Activated CD8-positive, alpha-beta memory T cell treated with anti-CD3 and anti-CD28 coated beads, Interleukin-2, amount 50 U/mL, for 1 hour (primary cell): ENCODE measurements around the gene FRMD1.

Experiments
- DNase-seq: peaks from one replicate; pipeline ENCODE4 v3.0.0-alpha.2; 2020; ENCODE audit errors: extremely low read depth

FRMD1 gene

DNA sequence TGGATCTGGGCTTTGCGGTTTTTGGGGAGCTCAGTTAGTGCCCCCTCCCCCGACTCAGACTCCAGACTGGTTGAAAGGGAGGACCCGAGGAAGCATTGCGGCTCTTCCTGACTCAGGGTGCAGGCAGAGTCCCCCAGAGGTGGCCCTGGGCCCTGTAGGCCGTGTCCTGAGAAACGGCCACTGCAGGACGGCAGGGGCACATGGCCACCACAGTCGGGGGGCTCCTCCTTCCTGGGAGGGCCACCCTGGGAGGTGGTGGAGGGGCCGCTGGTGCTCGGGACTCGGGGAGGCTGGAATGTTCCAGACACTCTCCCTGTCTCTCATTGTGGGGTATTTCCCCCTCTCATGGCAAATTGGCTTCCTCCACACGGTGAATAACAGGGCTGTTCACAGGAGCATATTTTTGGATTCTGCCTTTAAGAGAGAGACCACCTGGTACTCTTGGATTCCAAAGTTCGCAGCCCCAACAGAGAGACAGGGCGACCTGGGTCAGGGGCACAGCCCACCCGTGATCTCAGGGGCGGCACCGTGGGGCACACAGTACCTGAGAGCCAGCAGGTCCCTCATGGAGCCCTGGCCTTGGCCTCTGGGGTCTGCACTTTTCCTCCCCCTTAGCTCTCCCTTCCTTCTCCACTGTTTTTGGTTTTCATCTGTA, 35.7 kb downstream of the FRMD1 start:
- DNase-seq = no peak

DNA sequence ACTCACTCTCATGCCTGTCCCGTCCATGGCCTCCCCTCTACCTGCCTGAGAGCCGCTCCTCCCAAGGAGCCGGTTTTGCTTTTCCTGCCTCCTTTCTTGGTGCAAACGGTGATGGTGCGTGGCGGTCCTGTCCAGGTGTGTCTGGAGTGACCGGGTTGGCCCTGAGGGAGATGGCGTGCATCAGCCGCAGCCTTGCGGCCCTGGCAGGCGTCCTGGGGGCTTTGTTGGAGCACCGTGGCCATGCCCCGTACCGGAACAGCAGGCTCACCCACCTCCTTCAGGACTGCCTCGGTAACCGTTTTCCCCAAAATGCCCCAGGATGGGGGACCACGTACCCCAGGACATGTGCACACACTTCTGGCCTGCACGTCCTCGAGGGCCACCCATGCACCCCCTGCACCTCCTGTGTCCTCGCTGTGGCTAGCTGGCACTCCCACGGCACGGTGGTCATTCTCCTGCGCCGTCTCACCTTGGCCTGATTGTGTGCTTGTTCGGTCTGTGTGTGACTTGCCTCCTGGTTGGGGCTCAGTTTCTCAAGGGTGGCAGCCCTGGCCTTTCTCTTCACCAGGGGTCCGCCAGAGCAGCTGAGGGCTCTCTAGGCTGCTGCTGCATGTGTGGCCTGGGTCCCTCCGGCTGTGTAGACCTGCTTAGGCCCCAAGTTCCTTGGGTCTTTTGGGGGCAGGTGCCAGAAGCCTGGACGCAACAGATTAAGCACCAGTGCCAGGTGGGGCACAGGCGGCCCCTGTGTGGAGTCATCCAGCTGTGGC, 36.4 kb downstream of the FRMD1 start:
- no peak for DNase-seq

DNA sequence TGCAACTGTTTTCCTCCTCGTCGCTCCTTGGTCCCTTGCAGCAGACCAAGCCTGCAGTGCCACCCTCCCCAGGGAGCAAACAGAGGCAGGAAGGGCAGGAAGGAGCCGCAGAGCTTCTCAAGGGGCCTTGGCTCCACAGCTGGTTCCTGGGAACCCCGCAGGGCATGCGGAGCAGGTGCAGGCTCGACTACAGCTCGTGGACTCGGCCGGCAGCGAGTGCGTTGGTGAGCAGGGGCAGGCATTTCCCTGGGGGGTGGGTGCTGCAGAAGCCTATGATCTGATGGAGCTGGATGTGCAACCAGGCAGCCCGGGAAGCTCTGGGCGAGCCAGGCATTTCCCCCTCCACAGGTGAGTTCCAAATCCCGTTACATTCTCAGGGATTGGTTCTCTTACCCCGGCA, 37.1 kb downstream of the FRMD1 start:
- no peak for DNase-seq

DNA sequence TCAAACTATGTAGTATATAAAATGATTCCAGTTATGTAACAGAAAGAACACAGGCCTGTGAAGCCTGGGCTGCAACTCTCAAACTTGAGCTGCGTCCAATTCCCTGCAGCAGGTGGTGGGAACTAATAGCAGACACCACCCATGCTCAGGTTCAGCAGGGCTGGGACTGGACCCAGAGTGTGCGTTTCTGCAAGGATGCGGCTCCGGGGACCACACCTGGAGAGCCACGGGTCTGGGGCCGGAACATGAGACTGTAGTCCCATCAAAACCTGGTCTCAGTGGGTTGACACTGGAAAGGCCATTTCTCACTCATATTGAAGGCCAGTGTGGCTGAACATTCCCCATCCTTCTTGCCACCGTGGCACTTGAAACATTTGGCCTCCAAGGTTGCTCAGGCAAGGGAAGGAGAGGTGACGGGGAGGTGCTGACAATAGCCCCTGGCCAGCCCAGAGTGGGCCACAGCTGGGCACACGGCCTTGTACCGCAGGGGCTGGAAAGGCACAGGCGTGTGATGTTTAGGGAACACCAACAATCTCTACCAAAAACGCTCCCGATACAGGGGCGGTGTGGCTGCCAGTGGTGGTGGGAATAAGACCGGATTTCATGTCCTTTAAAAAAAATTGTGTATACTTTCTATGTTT, 38.0 kb downstream of the FRMD1 start:
- DNase-seq = no peak

DNA sequence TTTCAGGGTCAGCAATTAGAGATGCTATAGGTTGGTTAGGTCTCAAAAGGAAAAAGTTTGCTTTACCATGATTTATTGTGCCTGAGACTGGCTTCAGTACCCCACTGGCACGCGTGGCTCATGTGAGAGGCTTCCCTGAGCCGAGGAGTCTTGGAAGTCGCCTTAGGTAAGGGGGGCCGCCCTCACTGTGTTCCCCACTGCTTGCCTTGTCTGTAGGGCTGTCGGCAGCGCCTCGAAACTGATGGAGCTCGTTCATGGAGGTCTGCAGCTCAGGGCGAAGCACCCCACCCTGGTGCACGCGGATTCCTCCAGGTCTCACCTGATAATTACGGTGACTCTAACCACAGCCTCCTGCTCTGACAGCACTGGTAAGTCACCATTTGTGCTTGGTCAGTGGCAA, 39.2 kb downstream of the FRMD1 start:
- DNase-seq = no peak

DNA sequence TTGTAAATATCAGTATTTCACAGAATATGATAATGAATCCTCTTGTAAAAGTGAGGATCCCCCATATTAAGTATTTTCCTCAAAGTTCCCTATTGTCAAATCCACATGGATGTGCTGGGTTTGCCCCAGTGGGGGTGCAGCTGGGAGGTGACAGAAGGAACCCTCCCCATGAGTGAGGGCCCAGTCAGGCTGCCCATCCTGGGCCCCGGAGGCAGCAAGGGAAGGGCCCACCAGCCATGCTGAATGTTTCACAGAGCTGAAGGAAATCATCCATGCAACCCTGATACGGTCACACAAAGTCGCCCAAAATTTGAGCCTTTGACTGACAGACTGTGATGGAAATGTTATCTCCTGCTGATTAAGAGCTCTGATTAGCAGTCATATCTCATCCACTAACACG, 39.7 kb downstream of the FRMD1 start:
- DNase-seq = no peak

DNA sequence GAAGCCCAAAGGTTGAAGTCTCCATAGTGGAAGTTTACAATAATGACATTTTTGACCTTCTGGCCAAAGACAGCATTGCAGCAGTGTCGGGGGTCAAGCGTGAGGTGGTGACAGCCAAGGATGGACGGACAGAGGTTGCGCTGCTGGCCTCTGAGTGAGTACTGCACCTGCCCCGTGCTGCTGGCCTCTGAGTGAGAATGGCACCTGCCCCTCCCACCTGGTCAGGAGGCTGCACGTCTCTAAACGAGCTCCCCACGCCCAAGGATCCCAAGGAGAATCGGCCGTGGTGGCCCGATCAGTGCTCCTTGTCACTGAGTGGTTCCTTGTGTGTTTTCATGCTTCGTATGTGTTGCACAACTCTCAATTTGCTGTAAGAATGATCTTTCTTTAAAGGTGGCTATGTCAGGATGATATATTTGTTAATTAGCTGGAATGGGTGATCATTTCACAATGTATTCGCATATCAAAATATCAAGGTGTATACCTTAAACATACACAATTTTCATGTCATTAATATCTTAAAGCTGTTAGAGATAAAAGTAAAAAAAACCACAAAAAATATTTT, 40.4 kb downstream of the FRMD1 start:
- DNase-seq = no peak

DNA sequence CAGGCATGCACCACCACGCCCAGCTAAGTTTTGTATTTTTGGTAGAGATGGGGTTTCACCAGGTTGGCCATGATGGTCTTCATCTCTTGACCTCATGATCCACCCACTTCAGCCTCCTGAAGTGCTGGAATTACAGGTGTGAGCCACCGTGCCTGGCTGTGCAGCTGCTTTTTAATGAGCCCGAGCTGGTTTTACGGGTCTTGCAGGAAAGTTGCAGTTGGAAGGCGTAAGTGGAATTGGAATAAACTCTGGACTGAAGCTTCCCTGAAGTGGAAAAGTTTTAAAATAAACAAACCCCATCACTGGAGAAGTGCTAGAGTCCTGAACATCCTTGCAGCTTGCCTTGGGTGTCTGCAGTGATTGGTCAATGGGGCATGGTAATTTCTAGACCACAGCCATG, 41.2 kb downstream of the FRMD1 start:
- DNase-seq = no peak

DNA sequence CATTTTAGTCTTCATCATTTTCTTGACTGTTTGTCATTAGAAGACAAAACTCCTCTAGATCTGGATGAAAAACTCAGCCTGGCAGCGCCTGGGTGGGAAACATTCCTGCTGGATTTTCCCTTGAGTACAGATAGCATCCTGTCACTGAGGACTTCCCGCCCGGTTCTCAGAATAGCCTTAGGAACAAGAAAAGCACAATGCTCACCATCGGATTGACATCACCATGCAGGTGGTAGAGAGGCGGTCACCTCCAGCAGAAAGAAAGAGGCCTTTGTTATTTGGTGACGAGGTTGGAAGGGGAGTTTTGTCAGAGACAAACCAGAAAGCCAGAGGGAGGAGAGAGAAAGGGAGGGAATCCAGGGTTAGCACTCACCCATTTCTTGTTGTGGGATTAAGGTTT, 41.8 kb downstream of the FRMD1 start:
- no peak for DNase-seq

DNA sequence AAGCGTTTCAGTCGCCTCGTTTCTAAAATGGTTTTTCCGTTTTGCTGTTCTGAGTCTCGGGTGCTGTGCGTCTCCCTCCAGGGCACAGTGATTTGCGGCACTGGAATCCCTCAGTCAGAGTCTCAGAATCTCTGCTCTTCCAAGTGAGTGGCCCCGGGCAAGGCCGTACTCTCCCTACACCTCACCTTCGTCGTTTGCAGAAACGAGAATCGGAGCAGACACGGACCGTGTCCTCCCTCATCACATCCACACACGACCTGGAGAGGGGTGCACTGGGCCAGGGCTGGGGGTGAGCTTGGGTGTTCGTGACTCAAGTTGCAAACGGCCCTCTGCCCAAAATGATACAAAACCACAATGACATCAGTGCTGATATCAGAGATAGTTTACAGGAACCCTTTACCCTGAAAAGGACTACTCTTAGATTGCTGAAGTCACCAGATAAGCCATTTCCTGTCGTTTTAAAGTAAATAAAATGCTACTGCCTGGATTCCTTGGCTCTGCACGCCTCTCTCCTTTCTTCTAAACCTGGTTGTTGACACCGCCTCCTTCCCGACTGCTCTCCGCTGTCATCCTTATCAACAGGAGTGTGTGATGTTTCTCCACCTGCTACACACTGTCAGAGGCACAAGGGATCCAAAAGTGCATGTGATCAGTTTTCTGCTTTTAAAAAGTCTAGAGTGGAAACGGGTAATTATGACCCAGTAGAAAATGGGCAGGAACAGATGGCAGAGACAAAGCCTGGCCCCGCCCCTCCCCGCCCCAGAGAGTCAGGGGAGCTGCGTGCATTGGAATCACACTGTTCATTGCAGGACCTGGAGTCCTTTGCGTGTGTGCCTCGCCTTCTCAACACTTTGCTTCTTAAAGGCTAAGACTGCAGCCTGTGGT, 43.1 kb downstream of the FRMD1 start:
- no peak for DNase-seq

DNA sequence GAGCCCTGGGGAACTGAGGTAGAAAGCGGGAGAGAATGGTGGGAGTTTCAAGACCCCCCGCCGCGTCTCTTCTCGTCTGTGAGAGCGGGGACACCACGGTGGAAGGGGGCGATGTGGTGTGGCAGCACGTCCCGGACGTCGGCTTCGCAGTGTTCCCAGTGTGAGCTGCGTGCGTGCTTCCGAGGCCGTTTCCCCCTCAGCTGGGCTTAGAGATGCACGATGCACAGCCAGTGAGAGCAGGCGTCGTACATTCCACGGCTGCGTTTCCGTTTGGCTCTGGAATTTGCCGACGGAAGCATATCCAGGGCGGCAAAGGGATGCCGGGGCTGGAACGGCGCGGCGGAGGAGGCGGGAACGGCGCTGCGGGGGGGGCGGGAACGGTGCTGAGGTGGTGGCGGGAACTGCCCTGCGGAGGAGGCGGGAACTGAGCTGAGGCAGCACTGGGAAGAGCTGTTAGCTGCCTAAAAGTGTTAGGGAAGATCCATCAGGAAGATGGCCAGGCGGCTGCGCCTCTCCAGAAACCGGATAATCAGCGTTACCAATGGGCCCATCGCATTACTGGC, 43.8 kb downstream of the FRMD1 start:
- DNase-seq = no peak

DNA sequence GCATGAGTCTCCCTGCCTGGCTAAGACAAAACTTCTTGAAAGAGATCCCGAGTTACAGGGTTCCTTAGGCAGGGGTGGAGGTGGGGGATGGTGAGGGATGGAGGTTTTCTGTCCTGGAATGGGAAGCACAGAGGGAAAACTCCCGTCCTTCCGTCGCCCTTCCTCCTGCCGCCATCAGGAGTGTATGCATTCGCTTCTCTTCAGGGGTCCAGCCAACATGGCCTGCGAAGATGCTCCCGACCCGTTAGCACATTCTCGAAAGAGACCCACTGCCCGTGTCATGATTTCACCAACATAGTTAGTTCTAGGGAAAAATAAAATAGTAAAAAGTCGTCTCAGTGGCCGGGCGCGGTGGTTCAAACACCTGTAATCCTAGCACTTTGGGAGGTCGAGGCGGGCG, 44.5 kb downstream of the FRMD1 start:
- DNase-seq = no peak

DNA sequence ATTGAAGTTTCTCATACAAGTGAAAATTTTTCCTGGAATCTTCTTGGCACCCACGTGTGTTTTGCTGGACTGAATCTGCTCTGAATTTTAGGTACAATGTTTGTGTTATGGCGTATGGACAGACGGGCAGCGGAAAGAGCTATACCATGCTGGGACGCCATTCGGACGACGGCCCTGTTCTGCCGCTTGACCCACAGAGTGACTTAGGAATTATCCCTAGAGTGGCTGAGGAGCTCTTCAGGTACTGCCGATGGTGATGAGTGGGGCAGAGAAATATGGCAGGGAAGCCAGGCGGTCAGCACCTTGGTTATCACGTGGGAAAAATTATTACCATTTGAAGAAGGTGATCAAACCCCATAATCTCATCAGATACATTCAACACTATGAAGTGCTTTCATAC, 45.2 kb downstream of the FRMD1 start:
- DNase-seq = no peak

DNA sequence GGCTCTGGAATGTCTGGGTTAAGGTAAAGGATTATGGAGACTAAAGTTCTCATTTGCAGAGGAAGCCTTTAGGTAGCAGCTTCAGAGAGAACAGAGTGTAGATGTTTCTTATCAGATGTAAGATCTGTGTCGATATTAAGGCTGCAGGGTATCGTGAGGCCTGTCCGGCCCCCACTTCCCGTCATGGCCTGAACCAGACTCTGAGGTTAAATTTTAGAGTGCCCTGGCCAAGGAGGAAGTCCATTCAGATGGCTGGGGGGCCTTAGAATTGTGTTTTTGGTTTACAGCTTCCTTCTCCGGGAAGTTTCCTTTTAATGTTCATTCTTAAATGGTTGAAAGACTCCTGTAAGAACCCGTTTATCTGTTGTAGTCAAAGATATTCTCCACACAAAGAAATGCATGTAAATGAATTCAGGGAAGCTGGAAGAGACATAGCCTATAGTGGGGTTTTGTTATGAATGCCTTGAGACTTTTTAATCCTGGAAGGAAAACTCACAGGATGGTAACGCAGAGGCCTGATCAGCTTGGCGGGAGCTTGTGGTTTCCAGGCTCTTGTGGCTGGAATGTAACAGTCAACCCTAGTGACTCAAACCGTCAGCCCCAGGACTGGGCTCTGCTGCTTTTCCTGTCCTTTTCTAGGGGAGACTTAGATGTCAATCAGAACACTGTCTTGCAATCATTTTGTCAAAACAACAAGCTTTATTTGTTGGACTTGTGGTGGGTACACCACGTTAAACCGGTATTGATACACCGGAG, 46.8 kb downstream of the FRMD1 start:
- no peak for DNase-seq

DNA sequence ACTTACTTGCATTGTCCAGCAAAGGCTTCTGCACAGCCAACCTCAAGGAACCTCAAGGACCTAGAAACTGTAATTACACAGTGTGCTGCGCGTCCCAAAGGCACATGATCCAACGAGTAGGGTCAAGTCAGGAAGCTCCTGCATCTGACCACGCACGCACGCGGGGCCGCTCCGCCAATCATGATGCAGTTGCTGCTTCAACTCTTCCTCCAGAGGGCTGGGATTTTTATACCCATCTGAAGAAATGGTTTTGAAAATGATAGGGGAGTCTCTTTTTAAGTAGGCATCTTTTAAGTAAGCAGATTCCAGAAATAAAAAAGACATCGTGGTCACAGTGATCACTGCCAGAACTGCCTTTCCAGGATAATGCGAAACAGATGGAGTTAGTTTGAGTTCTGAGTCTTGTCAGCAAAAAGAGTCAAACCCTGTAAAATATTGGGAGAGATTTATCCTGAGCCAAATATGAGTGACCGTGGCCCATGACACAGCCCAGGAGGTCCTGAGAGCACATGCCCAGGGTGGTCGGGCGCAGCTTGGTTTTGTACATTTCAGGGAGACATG, 47.5 kb downstream of the FRMD1 start:
- DNase-seq = no peak

DNA sequence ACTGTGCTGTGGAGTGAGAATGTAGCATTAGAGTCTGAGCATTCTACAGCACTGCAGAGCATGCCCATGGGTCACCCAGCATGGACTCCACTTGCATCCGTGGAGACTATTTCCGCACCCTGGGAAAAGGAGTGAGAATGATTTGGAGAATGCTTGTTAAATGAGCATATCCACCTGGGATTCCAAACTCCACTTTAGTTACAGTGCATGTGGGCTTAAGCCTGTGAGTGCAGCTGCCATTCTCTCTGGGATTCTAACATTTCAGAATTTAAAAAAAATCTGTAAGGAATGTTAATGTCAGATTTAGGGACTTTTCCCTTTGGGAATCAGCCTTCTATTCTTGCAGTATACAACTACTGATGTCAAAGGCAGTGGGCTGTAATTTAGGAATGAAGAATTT, 48.1 kb downstream of the FRMD1 start:
- DNase-seq = no peak

DNA sequence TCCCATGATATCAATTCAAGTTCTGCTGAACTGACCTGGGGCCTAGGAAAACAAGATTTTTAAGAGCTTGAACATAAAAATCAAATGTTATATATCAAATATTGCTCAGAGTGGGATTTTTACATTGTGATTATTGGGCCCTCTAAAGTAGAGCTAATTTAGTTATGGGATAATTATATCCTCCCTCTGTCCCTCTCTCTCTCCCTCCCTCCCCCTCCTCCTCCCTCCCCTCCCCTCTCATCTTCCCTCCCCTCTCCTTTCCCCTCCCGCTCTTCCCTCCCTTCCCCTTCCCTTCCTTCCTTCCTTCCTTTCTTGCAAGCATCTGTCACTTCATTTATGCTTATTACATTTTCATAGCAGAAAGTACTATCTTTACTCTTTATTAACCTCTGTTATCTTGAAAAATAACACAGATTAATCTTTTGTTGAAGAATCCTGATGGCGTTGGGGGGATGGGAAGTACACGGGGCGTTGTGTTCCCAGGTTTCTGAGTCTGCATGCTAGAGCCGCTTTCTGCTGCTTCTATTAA, 48.7 kb downstream of the FRMD1 start:
- no peak for DNase-seq

DNA sequence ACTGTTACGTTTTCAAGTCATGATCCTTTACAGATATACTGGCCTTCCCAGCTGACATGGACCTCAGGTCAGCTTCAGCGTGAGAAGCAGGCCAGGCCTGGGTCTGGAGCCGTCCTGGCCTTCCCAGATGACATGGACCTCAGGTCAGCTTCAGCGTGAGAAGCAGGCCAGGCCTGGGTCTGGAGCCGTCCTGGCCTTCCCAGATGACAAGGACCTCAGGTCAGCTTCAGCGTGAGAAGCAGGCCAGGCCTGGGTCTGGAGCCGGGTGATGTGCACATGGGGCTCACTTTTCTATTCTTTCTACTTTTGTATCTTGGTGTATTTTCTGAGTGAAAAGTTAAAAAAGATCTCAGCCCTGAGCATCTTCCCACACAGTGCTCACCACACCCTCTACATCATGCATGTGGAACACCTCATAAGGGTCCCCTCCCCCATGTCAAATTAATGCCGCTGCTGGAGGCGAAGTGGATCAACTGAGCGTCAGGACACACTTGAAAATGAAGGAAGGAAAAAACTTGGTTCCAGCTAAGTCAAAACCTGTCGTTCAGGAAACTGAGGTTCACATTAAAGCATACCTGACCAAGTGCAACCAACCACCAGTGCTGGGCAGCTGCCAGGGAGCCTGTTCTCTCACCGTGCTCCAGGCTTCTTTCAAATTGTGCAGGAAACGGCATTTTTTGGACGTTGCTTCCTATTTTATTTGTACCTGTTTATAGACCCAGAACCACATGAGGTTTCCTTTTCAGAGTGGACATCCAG, 49.4 kb downstream of the FRMD1 start:
- DNase-seq = no peak

DNA sequence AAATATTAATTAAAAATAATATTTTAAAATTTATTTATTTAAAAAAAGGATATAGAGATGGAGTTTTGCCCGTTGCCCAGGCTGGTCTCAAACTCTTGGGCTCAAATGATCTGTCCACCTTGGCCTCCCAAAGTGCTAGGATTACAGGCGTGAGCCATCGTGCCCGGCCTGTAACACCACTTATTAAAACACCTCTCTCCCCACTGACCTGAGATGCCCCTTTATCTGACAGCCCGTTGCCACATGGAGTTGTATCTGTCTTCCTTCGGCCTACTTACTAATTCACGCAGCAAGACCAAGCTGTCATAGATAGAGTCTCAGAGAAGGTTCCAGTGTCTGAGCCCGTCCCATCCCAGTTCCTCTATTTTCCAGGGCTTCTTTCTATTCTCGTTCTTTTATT, 50.8 kb downstream of the FRMD1 start:
- no peak for DNase-seq
